Non-pigmented ciliary epithelial cell (primary cell): ENCODE results near the gene DUOXA2.
"Not testable (repeated sequence)": the region's sequence is repeated elsewhere in the genome, so short reads cannot be mapped to it uniquely, and the experiment has no call there.

Experiments
- DNase-seq: peaks from one replicate; pipeline ENCODE4 v3.0.0-alpha.2; 2010; ENCODE audit warnings: low read depth

DUOXA2 gene

GRCh38 chr15:45095661-45096060, 18.5 kb upstream of the DUOXA2 start:
- no peak for DNase-seq

- no peak for DNase-seq
Observed at GRCh38 chr15:45097466-45097865, 16.7 kb upstream of the DUOXA2 start.

- no peak for DNase-seq
Observed at GRCh38 chr15:45099549-45100165, 14.5 kb upstream of the DUOXA2 start.

- DNase-seq: no peak
Observed at GRCh38 chr15:45100884-45101625, 13.1 kb upstream of the DUOXA2 start.

GRCh38 chr15:45101749-45102148, 12.4 kb upstream of the DUOXA2 start:
- no peak for DNase-seq

- no peak for DNase-seq
Observed at GRCh38 chr15:45102226-45102625, 11.9 kb upstream of the DUOXA2 start.

- not testable (repeated sequence) for DNase-seq
Observed at GRCh38 chr15:45104170-45104569, 10.0 kb upstream of the DUOXA2 start.

- DNase-seq: no peak
Observed at GRCh38 chr15:45105586-45105985, 8.5 kb upstream of the DUOXA2 start.

- DNase-seq: no peak
Observed at GRCh38 chr15:45106002-45106790, 7.9 kb upstream of the DUOXA2 start.

GRCh38 chr15:45107941-45108630, 6.0 kb upstream of the DUOXA2 start:
- no peak for DNase-seq

GRCh38 chr15:45110256-45110820, 3.8 kb upstream of the DUOXA2 start:
- no peak for DNase-seq

- no peak for DNase-seq
Observed at GRCh38 chr15:45111390-45112142, 2.6 kb upstream of the DUOXA2 start.

GRCh38 chr15:45112143-45112590, 2.0 kb upstream of the DUOXA2 start:
- DNase-seq: no peak

GRCh38 chr15:45112591-45113379, 1.3 kb upstream of the DUOXA2 start:
- DNase-seq: no peak

- DNase-seq: no peak
Observed at GRCh38 chr15:45113380-45113990, 641 bp upstream of the DUOXA2 start.

GRCh38 chr15:45114751-45115085, 592 bp downstream of the DUOXA2 start:
- DNase-seq: no peak

- DNase-seq: no peak
Observed at GRCh38 chr15:45115312-45115820, 1.2 kb downstream of the DUOXA2 start.

GRCh38 chr15:45116006-45116481, 1.9 kb downstream of the DUOXA2 start:
- no peak for DNase-seq

GRCh38 chr15:45116482-45117307, 2.6 kb downstream of the DUOXA2 start:
- DNase-seq: no peak
